CD4-positive, alpha-beta T cell treated with Interleukin-17A for 4 hours (primary cell): ENCODE measurements around the gene SLC25A13.
"Not testable (repeated sequence)": the region's sequence is repeated elsewhere in the genome, so short reads cannot be mapped to it uniquely, and the experiment has no call there.

Source experiments
- DNase-seq: peaks from one replicate; pipeline ENCODE4 v3.0.0-alpha.2; 2020; ENCODE audit warnings: mixed read lengths

Gene SLC25A13

GRCh38 chr7:96293911-96294310 is 28.0 kb downstream of the SLC25A13 start:
- not testable (repeated sequence) for DNase-seq

DNA sequence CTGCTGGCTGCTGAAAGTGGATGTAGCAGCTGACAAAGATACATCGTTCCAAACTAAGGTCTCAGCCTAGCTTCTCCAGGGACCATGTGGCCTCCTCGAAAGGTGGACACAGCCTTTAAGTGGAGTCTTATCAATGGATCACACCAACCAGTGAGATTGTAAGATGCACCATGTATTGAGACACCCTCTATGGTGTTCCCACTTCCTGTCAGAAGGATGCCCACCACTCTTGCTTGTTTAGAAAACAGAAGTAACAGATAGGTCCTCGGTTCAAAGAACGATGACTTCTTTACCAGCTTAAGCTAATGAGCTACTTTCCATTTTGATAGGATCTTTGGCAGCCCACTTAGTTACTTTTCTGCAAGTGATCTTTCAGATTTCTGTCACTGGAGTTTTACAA is 34.3 kb downstream of the SLC25A13 start:
- DNase-seq: no peak

- no peak for DNase-seq
These were observed 34.8 kb downstream of the SLC25A13 start for GRCh38 chr7:96287132-96287531.

DNA sequence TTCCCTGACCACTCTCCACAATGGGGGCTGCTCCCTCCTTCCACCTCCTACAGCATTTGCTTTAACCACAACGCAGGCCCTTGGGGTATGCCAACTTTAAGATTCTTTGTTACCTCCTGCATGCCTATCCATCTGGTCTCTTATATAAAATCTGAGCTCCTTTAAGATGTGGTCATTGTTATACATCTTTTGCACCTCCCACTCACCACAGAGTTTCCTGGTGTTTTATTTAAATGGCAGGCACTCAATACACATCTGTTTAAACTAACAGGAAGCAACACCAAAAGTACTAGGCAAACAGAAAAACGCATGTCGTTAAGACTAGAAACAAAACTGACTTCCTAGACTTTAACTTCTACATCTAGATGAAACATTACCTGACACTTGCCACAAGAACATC is 36.3 kb downstream of the SLC25A13 start:
- peak; percentile 21 for DNase-seq

DNA sequence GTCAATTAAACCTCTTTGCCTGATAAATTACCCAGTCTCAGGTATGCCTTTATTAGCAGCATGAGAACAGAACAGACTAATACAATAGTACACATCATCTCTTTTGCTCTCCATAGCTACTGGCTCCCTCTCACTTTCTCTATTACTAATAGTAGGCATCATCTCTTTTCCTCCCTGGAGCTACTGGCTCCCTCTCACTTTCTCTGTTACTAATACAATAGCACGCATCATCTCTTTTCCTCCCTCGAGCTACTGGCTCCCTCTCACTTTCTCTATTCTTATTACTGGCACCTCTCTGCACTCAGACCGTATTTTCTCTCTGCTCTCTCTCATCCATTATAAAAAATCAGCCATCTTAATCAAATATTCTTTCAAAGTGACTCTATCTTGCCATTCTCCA is 37.1 kb downstream of the SLC25A13 start:
- DNase-seq: no peak

DNA sequence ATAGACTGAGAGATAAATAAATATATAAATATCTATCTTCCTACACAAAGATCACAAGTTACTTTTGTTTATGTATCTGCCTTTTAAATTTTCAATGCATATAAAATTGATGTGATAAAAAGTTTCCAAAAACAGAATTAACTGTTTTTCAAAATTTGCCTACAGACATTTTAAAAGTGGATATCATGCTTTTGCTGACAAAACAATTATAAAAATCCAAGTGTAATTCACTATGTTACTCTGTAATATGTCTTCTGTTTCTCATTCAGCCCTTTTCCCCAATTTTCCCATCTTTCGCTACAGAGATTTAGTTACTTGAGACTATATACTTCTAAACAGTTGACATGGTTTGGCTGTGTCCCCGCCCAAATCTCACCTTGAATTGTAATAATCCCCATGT is 37.7 kb downstream of the SLC25A13 start:
- DNase-seq: no peak

DNA sequence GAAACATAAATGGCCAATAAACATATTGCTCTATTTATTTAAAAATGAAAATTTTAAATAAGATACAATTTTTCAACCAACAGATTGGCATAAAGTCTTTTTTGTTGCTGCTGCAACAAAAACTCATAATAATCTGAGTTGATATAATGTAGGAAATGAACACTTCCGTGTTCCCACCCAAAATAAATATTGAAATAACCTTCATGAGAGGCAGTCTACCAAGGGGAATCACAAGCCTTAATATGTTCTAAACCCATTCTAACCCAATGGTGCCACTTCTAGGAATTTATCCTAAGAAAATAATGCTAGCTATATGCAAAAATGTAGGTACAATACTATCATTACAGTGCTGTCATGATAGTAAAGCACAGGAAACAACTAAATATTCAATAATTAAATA is 39.1 kb downstream of the SLC25A13 start:
- DNase-seq: no peak

DNA sequence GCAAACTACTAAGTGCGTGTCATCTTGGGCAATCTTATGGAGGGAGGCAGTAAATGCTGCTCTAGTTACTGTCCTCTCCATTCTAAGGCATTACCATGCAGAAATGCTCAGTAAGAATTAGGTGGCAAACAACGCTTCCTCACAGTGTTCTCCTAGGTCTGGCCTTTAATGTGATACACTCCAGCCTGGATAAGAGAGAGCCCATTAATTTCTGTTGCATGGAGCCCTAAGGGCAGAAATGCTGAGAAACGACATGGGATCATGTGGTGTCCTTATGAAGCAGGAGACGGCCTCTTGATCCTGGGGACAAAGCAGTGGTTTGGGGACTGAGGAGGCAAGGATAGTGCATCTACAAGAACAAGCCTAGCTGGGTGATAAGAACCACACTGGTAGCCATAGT is 44.0 kb downstream of the SLC25A13 start:
- DNase-seq: no peak

- no peak for DNase-seq
These were observed 45.9 kb downstream of the SLC25A13 start for GRCh38 chr7:96276019-96276418.

- DNase-seq: no peak
These were observed 48.2 kb downstream of the SLC25A13 start for GRCh38 chr7:96273716-96274115.

DNA sequence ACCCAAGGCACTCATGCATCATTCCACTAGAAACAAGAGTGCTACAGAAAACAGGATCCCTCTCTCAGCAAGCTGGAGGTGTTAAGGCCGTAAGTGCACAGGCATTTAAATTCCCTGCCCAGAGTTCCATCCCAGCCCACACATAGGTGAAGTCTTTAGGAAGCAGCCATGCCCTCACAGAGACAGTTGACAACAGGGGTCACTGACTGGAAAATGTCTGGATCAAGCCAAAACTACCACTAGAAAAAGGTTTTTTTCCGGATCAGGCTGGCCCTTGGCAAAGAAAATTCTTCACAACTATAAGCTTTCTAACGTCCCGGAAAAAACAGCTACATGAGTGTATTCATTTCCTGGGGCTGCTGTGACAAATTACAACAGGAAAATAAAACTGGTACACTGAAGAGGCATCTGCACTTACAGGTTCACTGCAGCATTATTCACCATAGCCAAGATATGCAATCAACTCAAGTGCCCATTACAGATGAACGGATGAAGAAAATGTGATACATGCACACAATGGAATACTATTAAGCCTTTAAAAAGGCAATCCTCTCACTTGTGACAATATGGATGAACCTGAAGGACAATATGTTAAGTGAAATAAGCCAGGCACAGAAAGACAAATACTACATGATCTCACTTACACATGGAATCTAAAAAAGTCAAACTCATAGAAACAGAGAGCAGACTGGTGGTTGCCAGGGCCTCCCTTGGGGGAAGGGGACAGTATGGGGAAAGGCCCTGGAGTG is 52.5 kb downstream of the SLC25A13 start:
- no peak for DNase-seq

- no peak for DNase-seq
These were observed 55.3 kb downstream of the SLC25A13 start for GRCh38 chr7:96266580-96266979.

DNA sequence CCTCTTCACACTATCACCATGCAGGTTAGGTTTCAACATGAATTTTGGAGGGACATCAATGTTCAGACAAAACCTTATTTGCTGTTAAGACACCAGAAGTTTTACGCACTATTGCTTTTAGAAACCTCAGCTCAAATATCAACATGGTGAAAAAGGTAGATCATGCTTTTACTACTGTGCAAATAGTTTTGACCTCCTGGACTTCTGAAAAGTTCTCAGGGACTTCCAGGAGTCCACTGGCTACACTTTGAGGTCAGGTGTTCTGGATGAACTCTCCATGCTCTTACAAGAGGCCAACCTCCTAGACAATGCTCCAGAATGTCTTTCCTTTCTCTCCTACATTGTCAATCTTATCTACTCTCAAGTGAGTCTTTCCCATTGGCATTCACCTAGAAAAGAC is 55.9 kb downstream of the SLC25A13 start:
- no peak for DNase-seq

DNA sequence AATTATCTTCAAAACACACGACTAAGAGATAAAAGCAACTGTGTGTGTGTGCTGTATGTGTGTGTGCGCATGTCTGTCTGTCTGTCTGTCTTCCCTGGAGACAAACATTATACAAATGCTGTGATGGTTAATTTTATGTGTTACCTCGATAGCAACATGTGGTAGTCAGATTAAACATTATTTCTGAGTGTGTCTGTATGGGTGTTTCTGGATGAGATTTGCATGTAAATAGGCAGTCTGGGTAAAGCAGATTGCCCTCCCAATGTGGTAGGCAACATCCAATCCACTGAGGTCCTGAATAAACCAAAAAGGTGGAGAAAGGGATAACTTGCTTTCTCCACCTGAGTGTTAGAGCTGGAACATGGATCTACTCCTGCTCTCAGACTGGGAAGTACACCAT is 67.9 kb downstream of the SLC25A13 start:
- no peak for DNase-seq

- no peak for DNase-seq
These were observed 68.5 kb downstream of the SLC25A13 start for GRCh38 chr7:96253441-96253840.

DNA sequence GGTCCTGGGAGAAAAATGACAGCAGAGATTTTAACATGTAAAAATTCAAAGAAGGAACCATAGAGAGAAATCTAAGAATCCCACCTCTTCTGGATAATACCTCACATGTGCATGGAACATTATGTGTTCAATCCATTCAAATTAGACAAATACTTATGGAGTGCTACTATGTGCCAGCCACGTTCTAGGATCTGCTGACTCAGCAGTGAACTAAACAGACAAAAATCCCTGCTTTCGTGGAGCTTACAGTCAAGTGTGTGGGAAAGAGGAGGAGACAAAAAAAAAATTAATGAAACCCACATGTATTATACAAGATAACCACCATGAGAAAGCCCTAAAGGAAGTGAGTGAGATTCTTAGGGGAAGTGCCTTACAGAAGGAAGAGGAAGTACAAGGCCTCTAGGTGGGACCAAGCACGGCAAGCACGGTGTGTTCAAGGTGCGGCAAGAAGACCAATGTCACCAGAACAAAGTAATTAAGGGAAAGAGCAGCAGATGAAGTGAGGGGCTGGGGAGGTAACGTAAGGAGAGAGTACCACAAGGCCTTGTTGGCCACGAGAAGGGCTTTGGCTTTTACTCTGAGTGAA is 71.0 kb downstream of the SLC25A13 start:
- DNase-seq: no peak

DNA sequence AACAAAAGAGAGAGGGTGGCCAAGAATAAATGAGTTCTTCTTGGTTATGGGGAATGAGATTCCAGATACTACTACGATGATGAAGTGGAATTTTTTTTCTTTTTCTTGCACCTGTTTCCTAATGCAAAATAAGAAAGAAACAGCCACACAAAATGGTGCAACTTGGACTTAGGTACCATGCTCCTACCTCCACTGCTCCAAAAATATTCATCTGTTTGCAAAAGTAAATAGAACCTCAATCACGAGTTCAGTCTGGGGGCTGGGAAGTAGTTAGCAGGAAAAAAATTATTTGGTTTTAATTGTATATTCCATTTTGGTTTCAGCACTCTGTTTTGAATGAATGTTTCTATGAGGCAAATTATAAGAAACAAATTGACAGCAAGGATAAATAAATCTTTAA is 73.5 kb downstream of the SLC25A13 start:
- DNase-seq: no peak

DNA sequence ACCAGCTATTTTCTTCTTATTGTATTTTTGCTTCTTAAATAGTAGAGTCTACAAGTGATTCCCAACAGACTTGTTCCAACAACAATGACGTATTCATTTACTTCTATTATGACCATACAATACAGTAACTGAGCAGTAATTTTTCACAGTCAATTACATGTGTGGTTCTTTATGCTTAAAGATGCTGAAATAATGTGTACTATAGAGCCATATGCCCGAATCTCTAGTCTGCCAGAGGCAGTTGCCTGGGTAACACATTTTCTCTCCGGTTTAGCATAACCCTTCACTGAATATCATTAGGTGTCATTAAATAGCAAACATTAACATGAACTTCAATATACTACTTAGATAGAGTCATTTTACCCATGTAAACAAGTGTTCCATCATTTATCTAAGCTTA is 75.0 kb downstream of the SLC25A13 start:
- no peak for DNase-seq

- no peak for DNase-seq
These were observed 77.0 kb downstream of the SLC25A13 start for GRCh38 chr7:96244992-96245292.

GRCh38 chr7:96244244-96244991 is 77.5 kb downstream of the SLC25A13 start:
- DNase-seq: no peak

GRCh38 chr7:96243241-96243640 is 78.7 kb downstream of the SLC25A13 start:
- DNase-seq: no peak

- no peak for DNase-seq
These were observed 80.0 kb downstream of the SLC25A13 start for GRCh38 chr7:96241855-96242254.

DNA sequence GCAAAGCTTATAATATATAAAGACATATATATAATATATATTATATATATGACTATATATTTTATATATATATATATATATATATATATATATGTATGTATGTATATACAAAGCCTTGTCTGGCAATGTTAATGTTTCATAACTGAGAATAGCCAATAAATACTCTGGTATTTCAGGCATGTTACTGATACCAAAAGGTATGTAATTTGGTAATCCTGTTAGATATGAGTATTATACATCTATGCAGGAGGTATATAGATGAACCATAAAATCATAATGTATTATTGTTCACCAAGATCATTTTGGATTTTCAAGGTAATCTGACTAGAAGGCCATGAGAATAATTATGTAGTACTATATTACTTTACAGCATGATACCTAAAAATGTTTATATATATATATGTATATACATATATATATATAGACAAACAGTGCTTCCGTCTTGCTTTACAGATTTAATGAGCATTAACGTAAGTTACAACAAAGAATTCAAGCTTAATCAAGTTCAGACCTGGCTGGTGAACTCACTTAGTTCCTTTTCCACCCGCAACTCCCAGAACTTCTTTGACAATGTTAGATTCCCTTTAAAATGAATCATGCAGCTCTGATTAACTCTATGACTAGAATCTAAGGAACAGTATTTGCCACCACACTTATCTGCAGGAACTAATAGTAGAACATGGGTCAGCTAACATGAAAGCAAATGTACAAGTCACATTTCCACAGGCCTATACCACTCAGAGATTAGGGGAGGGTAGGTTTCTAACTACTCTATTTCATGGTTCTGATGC is 82.7 kb downstream of the SLC25A13 start:
- no peak for DNase-seq

- DNase-seq: no peak
These were observed 83.4 kb downstream of the SLC25A13 start for GRCh38 chr7:96238474-96238873.
